Measurements from ENCODE around the gene DAPK2.

GRCh38 chr15:63945838-63946298, 100.4 kb downstream of the DAPK2 start:
- no peak for TF ChIP-seq EZH2 (IDR thresholded peaks at IDR 0.05; ENCODE audit: insufficient read depth, poor library complexity, severe bottlenecking)
- TF ChIP-seq EZH2phosphoT487 (IDR thresholded peaks at IDR 0.05; ENCODE audit: insufficient read depth, low read depth), result no peak

All from GM23248 (cell line).